ENCODE data around the gene MMP7. TPM values are rescaled to one million over a fixed set of nuclear protein-coding genes. Genes with fewer than 3 reads are reported as not detected.

The MMP7 gene
- total and polyA plus RNA-seq, 2 donors (not counting 1 experiment from before 2014, with no cell fraction given) = not detected

DNA sequence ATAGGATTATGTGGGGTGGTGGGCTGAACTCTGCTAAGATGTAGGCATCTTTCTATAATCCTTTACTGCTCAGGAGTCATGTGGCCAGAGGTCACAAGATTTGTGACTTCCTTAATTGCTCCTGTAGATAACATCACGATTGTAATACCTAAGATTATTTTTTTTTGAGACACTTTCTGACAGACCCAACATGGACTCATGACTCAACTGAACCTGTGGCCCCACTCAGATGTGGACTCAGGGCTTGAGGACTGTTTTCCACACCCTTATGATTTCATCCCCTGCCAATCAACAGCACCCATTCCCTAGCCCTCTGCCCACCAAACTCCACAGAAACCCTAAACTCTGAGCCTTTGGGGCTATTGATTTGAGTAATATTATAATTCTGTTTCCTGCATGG lies 35.6 kb upstream of the MMP7 start:
- Histone ChIP-seq H3K79me2 (ENCODE audit: control insufficient read depth, insufficient read depth, low read length) (no peaks in the 10 kb centered on the region), H3K4me3 (ENCODE audit: control extremely low read depth in 1 of 5, extremely low read depth in 1 of 5, insufficient read depth in 1 of 5, low read depth in 2 of 5, low read length in 4 of 5) (no peak overlapping the region), H3K9ac (ENCODE audit: low read length) (no peak overlapping the region), H3K36me3 (replicated peaks in 1 of 2; ENCODE audit: control extremely low read depth in 1 of 2, control insufficient read depth in 1 of 2, extremely low read depth in 1 of 2, insufficient read depth in 2 of 2, low read length in 1 of 2) (no peaks in the 10 kb centered on the region), H3K27ac (ENCODE audit: low read length in 2 of 2) (no peak overlapping the region), H4K20me1 (ENCODE audit: control insufficient read depth, insufficient read depth, low read length, poor library complexity, severe bottlenecking) (no peaks in the 10 kb centered on the region), H2AFZ (ENCODE audit: insufficient read depth, low read depth, low read length, poor library complexity, severe bottlenecking) (no peak overlapping the region), H3K4me2 (replicated peaks; ENCODE audit: low read depth, low read length, poor library complexity, severe bottlenecking) (no peak overlapping the region), H3K4me1 (ENCODE audit: control insufficient read depth in 2 of 2, insufficient read depth in 2 of 2, low read length in 2 of 2) (peaks cover 26 to 29% of the 10 kb centered on the region in 2 donors), H3K27me3 (replicated peaks in 1 of 4; ENCODE audit: control extremely low read depth in 1 of 4, control insufficient read depth in 3 of 4, insufficient read depth in 4 of 4, low read length in 3 of 4) (no peaks in the 10 kb centered on the region), H3K9me3 (ENCODE audit: control extremely low read depth in 1 of 3, control insufficient read depth in 2 of 3, insufficient read depth in 1 of 3, low read length in 2 of 3) (peaks cover 0 to 12% (median 12%) of the 10 kb centered on the region in 3 donors)
- peak overlapping the region; percentile 17 for H3K27ac Mint-ChIP-seq
- peaks cover 31% of the 10 kb centered on the region for H3K4me1 Mint-ChIP-seq
- no CpG with 5 or more reads among the region's 1 CpG for WGBS (ENCODE audit: insufficient coverage)
- no peak for ATAC-seq (ENCODE audit: low read depth)
- ChIA-PET POLR2A (interaction anchor here (0.6 kb wide), 1 partner anchor 202 kb away, joined by 3 read pairs; no protein-coding TSS in a partner anchor), CTCF (no interaction called here)
- H3K4me3 Mint-ChIP-seq = no peak overlapping the region
- no peaks in the 10 kb centered on the region for H3K27me3 Mint-ChIP-seq
- intact Hi-C loops (cut with micrococcal nuclease) = no loop called here
- H3K9me3 Mint-ChIP-seq (ENCODE audit: insufficient read depth) = no peaks in the 10 kb centered on the region
- TF ChIP-seq, protein P1, sequence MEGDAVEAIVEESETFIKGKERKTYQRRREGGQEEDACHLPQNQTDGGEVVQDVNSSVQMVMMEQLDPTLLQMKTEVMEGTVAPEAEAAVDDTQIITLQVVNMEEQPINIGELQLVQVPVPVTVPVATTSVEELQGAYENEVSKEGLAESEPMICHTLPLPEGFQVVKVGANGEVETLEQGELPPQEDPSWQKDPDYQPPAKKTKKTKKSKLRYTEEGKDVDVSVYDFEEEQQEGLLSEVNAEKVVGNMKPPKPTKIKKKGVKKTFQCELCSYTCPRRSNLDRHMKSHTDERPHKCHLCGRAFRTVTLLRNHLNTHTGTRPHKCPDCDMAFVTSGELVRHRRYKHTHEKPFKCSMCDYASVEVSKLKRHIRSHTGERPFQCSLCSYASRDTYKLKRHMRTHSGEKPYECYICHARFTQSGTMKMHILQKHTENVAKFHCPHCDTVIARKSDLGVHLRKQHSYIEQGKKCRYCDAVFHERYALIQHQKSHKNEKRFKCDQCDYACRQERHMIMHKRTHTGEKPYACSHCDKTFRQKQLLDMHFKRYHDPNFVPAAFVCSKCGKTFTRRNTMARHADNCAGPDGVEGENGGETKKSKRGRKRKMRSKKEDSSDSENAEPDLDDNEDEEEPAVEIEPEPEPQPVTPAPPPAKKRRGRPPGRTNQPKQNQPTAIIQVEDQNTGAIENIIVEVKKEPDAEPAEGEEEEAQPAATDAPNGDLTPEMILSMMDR (IDR thresholded peaks at IDR 0.05) = no peak
- no peak for TF ChIP-seq EZH2 (IDR thresholded peaks at IDR 0.05; ENCODE audit: borderline replicate concordance, insufficient read depth, low read depth, low read length, poor library complexity, severe bottlenecking)
- DNase-seq = no peak

DNA sequence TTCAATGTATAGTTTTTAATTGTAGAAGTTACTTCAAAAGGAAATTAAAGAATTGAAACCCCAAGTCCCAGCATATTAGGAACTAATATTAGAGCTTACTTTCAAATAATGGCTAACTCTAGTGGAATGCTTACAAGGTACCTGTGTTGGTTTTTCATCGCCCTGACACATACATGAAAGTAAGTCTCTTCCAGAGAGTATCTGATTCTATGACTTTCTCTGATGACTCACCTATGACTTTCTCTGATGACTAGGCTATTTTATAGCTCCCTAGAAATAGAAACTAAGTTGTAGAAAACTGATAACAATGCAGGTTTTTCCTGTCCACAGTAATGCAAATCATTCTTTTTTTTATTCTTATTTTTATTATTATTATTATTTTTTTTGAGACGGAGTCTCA lies 33.6 kb upstream of the MMP7 start:
- no peak for ATAC-seq (ENCODE audit: low read depth)
- H3K4me2 ChIP-seq (replicated peaks; ENCODE audit: low read depth, low read length, poor library complexity, severe bottlenecking) = no peak overlapping the region

More for the DNA sequence above, 33.6 kb upstream of the MMP7 start:
- Histone ChIP-seq H3K9me3 (ENCODE audit: control extremely low read depth in 1 of 3, control insufficient read depth in 2 of 3, insufficient read depth in 1 of 3, low read length in 2 of 3) (peaks cover 0 to 12% (median 12%) of the 10 kb centered on the region in 3 donors), H3K79me2 (ENCODE audit: control insufficient read depth, insufficient read depth, low read length) (no peaks in the 10 kb centered on the region), H2AFZ (ENCODE audit: insufficient read depth, low read depth, low read length, poor library complexity, severe bottlenecking) (no peak overlapping the region), H3K9ac (ENCODE audit: low read length) (no peak overlapping the region), H3K27ac (ENCODE audit: low read length in 2 of 2) (no peak overlapping the region), H3K4me1 (ENCODE audit: control insufficient read depth in 2 of 2, insufficient read depth in 2 of 2, low read length in 2 of 2) (peaks cover 42 to 47% of the 10 kb centered on the region in 2 donors), H3K36me3 (replicated peaks in 1 of 2; ENCODE audit: control extremely low read depth in 1 of 2, control insufficient read depth in 1 of 2, extremely low read depth in 1 of 2, insufficient read depth in 2 of 2, low read length in 1 of 2) (no peaks in the 10 kb centered on the region), H4K20me1 (ENCODE audit: control insufficient read depth, insufficient read depth, low read length, poor library complexity, severe bottlenecking) (no peaks in the 10 kb centered on the region), H3K27me3 (replicated peaks in 1 of 4; ENCODE audit: control extremely low read depth in 1 of 4, control insufficient read depth in 3 of 4, insufficient read depth in 4 of 4, low read length in 3 of 4) (no peaks in the 10 kb centered on the region), H3K4me3 (ENCODE audit: control extremely low read depth in 1 of 5, extremely low read depth in 1 of 5, insufficient read depth in 1 of 5, low read depth in 2 of 5, low read length in 4 of 5) (no peak overlapping the region)
- no peak for DNase-seq
- no peak for TF ChIP-seq EZH2 (IDR thresholded peaks at IDR 0.05; ENCODE audit: borderline replicate concordance, insufficient read depth, low read depth, low read length, poor library complexity, severe bottlenecking)
- TF ChIP-seq, protein P1 (IDR thresholded peaks at IDR 0.05) = no peak
- Mint-ChIP-seq H3K27ac (no peak overlapping the region), H3K4me1 (peaks cover 48% of the 10 kb centered on the region), H3K9me3 (ENCODE audit: insufficient read depth) (no peaks in the 10 kb centered on the region), H3K27me3 (no peaks in the 10 kb centered on the region), H3K4me3 (no peak overlapping the region)
- POLR2A ChIA-PET = no interaction called here
- no CpG with 5 or more reads among the region's 2 CpGs for WGBS (ENCODE audit: insufficient coverage)
- CTCF ChIA-PET = interaction anchor here (0.7 to 1.2 kb wide), 2 partner anchors 10 to 46 kb away, joined by 3 to 5 read pairs; no protein-coding TSS in a partner anchor
- intact Hi-C loops (cut with micrococcal nuclease) = no loop called here
